ENCODE data around the gene TP53RK.

The TP53RK gene

GRCh38 chr20:46657137-46657536, 32.1 kb downstream of the TP53RK start:
- DNase-seq = no peak

- no peak for DNase-seq
These were observed 36.5 kb downstream of the TP53RK start for GRCh38 chr20:46652699-46653098.

DNA sequence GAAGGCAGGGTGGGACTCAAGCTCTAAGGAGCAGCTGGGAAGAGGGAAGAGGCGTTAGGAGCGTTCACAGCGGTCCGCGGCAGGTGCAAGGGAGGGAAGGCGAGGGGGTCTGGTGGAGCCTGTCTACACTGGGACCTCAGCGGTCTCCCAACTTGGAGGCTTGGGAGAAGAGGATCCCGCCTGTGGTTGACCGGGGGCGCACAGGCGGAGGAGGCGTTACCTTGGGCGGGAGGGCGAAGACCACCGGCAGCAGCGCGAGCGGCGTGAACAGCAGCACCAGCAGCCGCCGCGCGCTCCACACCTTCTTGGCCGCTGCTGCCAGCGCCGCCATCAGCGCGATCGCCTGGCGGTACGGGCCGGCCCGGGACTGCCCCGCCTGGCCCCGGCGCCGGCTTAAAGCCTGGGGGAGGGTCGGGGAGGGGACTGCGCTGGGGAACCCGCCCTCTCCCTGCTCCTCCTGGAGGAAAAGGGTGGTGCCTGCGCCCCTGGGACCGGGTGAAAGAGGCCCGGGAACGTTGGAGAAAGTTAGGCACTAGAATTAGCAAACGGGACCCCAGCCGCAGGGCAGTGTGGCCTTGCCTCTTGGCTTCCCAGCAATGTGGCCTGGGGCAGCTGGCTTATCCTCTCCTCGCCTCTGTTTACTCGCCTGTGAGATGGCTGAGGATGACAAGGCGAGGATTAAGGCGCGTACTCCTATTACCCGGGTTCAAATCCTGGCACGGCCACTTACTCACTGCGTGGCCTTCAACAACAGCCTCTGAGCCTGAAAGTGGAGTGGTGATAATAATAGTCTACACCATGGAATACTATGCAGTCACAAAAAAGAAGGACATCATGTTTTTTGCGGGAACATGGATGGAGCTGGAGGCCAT, 37.9 kb downstream of the TP53RK start, which contains the start of gene SLC13A3:
Gene SLC13A3, minus strand, starts transcription at position 369 of the 872 bp plus-strand sequence. Its CDS starts 38 bp downstream, at position 331.
- no peak for DNase-seq

DNA sequence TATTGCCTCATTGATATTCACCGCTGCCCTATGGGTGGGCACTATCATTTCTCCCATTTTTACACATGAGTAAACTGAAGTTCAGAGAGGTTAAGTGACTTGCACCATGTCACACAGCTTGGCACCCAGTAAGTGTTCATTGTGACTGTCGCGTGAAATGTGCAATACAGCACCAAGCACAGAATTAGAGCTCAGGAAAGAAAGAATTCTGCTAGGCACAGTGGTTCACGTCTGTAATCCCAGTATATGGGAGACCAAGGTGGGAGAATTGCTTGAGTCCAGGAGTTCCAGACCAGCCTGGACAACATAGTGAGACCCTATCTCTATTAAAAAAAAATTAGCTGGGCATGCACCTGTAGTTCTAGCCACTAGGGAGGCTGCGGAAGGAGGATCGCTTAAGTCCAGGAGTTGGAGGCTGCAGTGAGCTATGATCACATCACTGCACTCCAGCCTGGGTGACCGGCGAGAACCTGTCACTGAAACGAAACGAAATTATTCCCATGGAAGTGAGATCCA, 38.6 kb downstream of the TP53RK start:
- DNase-seq = no peak

- no peak for DNase-seq
These were observed 39.2 kb downstream of the TP53RK start for GRCh38 chr20:46649965-46650542.

GRCh38 chr20:46649650-46649949, 39.6 kb downstream of the TP53RK start:
- DNase-seq = no peak

- DNase-seq = no peak
These were observed 40.2 kb downstream of the TP53RK start for GRCh38 chr20:46648903-46649649.

DNA sequence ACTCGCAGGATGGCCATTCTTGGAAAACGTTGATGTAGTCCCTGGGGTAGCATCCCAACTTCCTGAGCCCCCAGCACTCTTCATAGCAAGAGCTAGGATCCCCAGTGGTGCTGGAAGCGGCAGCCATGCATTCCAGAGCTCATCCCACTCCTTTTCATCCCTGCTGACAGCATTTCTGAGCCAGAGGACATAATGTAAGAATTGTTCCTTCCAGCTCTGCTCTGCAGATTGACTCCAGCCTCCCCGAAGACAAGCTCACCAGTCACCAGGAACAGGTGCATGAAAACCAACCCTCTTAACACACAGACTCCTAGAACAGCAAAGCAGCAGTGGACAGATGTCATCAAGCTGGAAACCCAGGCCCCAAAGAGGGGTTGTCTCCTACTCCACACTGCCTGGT, 41.8 kb downstream of the TP53RK start:
- no peak for DNase-seq

DNA sequence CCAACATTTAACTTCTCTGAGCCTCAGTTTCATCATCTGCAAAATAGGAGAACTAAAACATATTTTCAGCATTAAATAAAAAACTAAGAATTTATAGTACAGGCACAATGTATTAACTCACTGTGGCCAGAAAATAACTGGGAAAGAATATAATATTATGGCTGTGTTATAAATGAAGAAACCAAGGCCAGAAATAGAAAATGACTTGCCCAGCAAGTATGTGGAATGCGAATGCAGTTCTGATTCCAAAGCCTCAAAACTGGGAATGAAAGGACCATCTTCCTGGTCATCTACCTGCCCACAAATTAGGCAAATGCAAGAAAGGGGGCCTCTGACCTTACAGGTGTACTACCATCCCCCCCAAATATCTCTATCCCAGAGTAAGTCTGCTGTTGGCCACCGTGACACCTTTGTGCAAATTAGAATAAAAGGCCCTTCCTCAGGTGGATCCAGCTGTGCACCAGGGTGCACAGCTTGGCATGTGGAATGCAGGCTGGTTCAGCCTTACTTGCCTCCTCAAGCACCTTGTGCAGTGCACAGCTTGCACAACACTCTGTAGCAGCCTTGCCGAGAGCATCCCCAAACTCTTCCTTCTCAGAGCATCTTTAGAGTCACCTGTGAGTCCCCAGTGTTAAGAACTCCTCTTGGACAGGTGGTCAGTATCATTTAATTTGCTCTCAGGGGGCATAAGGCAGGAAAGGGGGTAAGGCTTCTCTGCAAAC, 42.4 kb downstream of the TP53RK start:
- peak; percentile 22 for DNase-seq

DNA sequence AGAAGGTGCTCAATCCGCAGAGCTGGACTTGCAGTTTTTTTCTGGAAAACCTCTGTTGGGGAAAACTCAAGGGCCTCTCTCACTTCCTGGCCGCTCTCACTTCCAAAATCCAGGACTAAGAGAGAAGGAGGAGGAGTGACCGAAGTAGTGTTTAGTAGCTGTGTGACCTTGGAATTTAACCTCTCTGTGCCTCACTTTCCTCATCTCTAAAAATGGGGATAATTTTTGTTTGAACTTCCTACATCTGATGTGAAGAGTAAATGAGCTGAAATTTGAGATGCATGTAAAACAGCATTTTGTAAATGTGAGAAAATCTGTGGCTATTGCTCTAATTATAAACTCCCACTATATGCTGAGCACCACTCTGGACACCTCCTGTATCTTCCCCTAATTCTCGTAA, 43.1 kb downstream of the TP53RK start:
- no peak for DNase-seq

DNA sequence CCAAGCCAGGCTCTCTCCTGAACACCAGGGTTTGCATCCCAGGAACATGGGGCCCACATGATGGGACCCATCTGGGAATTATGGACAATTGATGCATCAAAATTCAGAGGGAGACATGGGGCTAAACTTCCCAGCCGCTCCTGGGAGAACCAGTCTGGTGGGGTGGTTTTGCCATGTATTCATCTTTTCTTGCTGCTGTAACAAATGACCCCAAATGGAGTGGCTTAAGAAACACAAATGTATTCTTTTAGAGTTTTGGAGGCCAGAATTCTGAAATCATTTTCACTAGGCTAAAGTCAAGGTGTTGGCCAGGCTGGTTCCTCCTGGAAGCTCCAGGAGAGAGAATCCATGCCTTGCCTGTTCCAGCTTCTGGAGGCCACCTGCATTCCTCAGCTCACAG, 44.5 kb downstream of the TP53RK start:
- no peak for DNase-seq

DNA sequence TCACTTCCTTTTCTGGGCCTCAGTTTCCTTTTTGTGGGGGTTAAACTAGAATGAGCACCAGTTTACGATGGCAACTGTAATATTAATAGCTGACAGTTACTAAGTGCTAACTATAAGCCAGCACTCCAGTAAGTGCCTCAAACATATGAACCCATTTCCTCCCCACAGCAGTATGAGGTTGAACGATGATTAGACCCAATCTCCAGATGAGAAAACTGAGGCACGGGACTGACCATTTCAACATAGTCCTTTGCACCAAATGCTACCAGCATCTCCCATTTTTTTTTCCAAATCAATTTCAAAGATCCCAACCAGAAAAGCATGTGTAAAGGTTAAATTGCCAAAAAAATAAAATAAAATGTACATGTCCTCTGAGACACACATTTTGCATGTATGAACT, 45.1 kb downstream of the TP53RK start:
- no peak for DNase-seq

DNA sequence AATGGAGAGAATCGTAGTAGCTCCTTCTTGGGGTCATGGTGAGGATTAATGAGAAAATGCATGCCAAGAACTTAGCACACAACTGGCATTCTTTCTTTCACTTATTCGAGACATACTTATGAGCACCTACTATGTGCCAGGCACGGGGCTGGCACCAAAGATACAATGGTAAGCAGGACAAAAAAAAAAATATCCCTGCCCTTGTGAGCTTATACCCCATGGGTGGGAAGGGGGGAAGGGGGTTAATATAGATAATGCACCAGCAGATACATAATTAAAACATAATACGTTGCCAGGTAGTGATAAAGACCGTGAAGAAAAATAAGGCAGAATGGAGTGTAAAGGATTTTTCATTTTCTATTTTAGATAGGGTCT, 46.3 kb downstream of the TP53RK start:
- DNase-seq = no peak

- no peak for DNase-seq
These were observed 46.8 kb downstream of the TP53RK start for GRCh38 chr20:46642265-46642968.

DNA sequence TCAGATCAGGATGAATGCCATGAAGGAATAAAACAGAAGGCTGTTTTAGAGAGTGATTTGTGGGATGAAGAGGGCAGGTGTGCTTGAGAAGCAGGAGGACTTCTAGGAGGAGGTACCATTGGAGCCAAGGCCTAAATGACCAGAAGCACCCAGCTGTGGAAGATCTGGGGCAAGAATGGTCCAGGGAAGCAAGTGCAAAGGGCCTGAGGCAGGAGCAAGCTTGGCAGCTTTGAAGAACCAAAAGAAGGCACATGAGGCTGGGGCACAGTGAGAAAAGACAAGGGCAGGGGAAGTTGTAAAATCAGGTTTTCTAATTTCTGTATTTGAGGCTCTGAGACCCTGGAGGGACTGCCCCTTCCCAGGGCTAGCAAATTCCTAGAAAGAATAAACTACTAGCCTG, 47.8 kb downstream of the TP53RK start:
- no peak for DNase-seq

GRCh38 chr20:46640536-46641311, 48.5 kb downstream of the TP53RK start:
- DNase-seq = no peak

- DNase-seq = no peak
These were observed 49.2 kb downstream of the TP53RK start for GRCh38 chr20:46640044-46640443.

DNA sequence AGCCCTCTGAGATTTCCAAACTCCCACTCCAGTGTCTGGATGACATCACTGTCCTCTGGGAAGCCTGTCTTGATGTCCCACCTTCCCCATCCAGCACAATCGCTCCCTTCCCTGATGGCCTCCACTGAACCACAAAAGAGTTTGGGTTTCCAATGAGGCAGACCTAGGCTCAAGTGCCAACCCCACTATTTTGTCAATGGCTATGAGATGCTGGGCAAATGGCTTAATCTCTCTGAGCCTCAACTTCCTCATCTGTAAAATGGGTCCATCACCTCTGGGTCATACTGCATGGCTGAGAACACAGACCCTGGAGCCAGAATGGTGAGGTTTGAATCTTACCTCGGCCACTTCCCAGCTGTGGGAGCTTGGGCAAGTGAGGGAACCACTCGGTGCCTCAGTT, 49.7 kb downstream of the TP53RK start:
- no peak for DNase-seq

- DNase-seq = no peak
These were observed 50.4 kb downstream of the TP53RK start for GRCh38 chr20:46638898-46639274.

DNA sequence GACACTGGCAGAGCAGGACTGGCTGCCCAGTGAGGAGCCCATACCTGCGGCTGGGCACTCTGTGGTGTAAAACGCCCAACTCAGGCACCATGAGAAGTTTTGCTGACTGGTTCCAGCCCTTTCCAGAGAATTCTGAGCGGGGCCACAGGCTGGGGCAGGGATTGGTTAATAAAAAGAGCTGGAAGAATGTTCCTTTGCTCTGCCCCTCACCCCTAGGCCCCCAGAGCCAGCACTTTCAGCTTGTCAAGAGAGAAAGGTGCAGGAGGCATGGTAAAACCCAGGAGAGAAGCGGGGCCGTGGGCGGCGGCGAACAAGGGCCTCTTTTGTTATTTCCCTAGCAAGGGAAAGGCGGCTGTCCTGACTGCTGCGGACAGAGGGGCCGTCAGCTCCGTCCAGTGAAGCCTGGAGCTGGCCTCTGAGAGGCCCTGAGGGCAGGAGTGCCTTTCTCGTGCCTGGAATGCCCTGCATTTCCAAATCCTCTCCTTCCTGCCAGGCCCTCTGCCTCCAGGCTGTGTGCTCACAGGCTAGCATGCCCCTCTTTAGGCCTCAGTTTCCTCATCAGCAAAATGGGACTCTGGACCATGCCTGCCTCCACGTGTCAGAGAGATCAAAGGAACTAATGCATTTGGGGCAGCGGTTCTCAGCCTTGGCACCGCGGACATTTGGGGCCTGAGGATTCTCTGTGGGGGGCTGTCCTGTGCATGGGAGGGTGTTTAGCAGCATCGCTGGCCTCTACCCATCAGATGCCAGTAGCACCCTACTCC, 50.9 kb downstream of the TP53RK start:
- no peak for DNase-seq
